PC-3 (cell line): ENCODE results near the gene RACK1.

ENCODE experiments used
- EZH2 ChIP-seq: fragments of 300-600 bp; sonication (generic); IDR thresholded peaks from one replicate; pipeline ENCODE4 v1.6.1; 2017; ENCODE audit warnings: antibody characterized with exemption, mild to moderate bottlenecking, low read length; ENCODE audit not compliant: unreplicated experiment
- EZH2phosphoT487 ChIP-seq: fragments of 300-600 bp; sonication (generic); IDR thresholded peaks from 2 replicates; pipeline ENCODE4 v1.6.1; 2018; ENCODE audit warnings: mild to moderate bottlenecking, antibody characterized with exemption, low read length, borderline replicate concordance
- TF ChIP-seq, protein P1 (sequence below): fragments of 300-600 bp; sonication (generic); conservative IDR thresholded peaks from 2 replicates; pipeline ENCODE4 v1.5.1; 2017; ENCODE audit warnings: antibody characterized with exemption, low read depth, mild to moderate bottlenecking, low read length

DNA sequence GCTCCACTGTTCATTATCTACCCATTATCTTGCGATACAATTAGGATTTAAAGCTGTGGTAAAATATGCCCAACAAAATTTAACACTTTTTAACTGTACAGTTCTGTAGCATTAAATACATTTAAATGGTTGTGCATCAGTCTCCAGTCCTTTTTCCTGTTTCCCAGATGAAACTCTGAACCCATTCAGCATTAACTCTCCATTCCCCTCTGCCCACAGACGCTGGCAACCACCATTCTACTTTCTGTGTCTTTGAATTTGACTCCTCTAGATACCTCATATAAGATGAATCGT is 35.8 kb downstream of the RACK1 start:
- TF ChIP-seq, protein P1, sequence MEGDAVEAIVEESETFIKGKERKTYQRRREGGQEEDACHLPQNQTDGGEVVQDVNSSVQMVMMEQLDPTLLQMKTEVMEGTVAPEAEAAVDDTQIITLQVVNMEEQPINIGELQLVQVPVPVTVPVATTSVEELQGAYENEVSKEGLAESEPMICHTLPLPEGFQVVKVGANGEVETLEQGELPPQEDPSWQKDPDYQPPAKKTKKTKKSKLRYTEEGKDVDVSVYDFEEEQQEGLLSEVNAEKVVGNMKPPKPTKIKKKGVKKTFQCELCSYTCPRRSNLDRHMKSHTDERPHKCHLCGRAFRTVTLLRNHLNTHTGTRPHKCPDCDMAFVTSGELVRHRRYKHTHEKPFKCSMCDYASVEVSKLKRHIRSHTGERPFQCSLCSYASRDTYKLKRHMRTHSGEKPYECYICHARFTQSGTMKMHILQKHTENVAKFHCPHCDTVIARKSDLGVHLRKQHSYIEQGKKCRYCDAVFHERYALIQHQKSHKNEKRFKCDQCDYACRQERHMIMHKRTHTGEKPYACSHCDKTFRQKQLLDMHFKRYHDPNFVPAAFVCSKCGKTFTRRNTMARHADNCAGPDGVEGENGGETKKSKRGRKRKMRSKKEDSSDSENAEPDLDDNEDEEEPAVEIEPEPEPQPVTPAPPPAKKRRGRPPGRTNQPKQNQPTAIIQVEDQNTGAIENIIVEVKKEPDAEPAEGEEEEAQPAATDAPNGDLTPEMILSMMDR: no peak
- TF ChIP-seq EZH2: no peak
- no peak for TF ChIP-seq EZH2phosphoT487
